Gastroesophageal sphincter (tissue), 4 donors: ENCODE data around the gene CERS2. TPM values are rescaled to one million over a fixed set of nuclear protein-coding genes. Genes with fewer than 3 reads are reported as not detected.

Experiments
- ATAC-seq: fragments of 150-250 bp; one replicate; pipeline ENCODE4 v1.9.1; 2016; ENCODE audit warnings: mild to moderate bottlenecking, moderate library complexity
- H3K27ac ChIP-seq, 4 donors: fragments of 200-600 bp; sonication (generic) in 3 of 4; 1 replicate in 3 of 4; 2 replicates in 1 of 4; pipeline ENCODE4 v1.5.1; 2016 to 2019
- H3K27me3 ChIP-seq: fragments of 200-600 bp; sonication (generic); one replicate; pipeline ENCODE4 v1.5.1; 2019
- H3K36me3 ChIP-seq, 2 donors: fragments of 200-600 bp; sonication (generic); one replicate each; pipeline ENCODE4 v1.5.1; 2019; ENCODE audit warnings: control low read depth in 1 of 2
- H3K4me1 ChIP-seq, 3 donors: fragments of 200-600 bp; sonication (generic); 1 replicate in 2 of 3; 2 replicates in 1 of 3; pipeline ENCODE4 v1.5.1; 2016 to 2019; ENCODE audit warnings: control low read depth in 2 of 3
- H3K4me3 ChIP-seq, 2 donors: fragments of 200-600 bp; sonication (generic); one replicate each; pipeline ENCODE4 v1.5.1; 2019; ENCODE audit warnings: mild to moderate bottlenecking in 1 of 2, moderate library complexity in 1 of 2
- H3K9me3 ChIP-seq, 3 donors: fragments of 200-600 bp; sonication (generic); one replicate each; pipeline ENCODE4 v1.5.1; 2017 to 2019; ENCODE audit warnings: control low read depth in 2 of 3
- CTCF ChIP-seq, 4 experiments: fragments of 200-600 bp in 2 of 4; fragments of 450-650 bp in 2 of 4; sonication (generic) in 1 of 4; IDR thresholded peaks; one replicate each; pipeline ENCODE4 v1.5.1; 2017 to 2019; ENCODE audit warnings: antibody characterized with exemption in 4 of 4, mild to moderate bottlenecking in 2 of 4, moderate library complexity in 2 of 4
- EP300 ChIP-seq: sonication (generic); formaldehyde crosslinking; IDR thresholded peaks from one replicate; pipeline ENCODE4 v1.6.1; 2017; ENCODE audit warnings: antibody characterized with exemption, mild to moderate bottlenecking
- POLR2A ChIP-seq, 2 donors: fragments of 450-650 bp; IDR thresholded peaks; one replicate each; pipeline ENCODE4 v1.6.1; 2017; ENCODE audit warnings: antibody characterized with exemption in 2 of 2, mild to moderate bottlenecking in 2 of 2, moderate library complexity in 1 of 2
- POLR2AphosphoS5 ChIP-seq: sonication (generic); formaldehyde crosslinking; IDR thresholded peaks from one replicate; pipeline ENCODE4 v1.6.1; 2017; ENCODE audit warnings: antibody characterized with exemption
- WGBS, 2 donors: methylation state at CpG; one replicate each; pipeline ENCODE4 v1.1.5; 2018; ENCODE audit warnings: low coverage in 1 of 2; 5-methylcytosine and 5-hydroxymethylcytosine counted together
- total RNA-seq, 4 donors: library from RNA; depleted of rRNA; stranded (reverse); fragments of >200 nt; gene quantifications; one replicate each; pipeline ENCODE4 v1.1.0, GENCODE V29; 2016

Gene CERS2
- total RNA-seq, 4 donors from 2014 or later, result 98.3 to 142 (median 127) TPM

- H3K4me3 ChIP-seq, result no peak overlapping the region
- H3K27me3 ChIP-seq, result no peaks in the 10 kb centered on the region
- no peak for TF ChIP-seq CTCF (IDR thresholded peaks at IDR 0.05)
- TF ChIP-seq POLR2A (IDR thresholded peaks at IDR 0.05), result no peak
- no peak for ATAC-seq
- no peaks in the 10 kb centered on the region for H3K9me3 ChIP-seq
- 74 to 85% methylated on average over 2 to 3 of the region's 3 CpGs for WGBS, 2 donors
- peaks cover 0 to 16% of the 10 kb centered on the region in 2 donors for H3K36me3 ChIP-seq
- no peak overlapping the region for H3K27ac ChIP-seq
- H3K4me1 ChIP-seq, result peaks cover 0 to 59% (median 13%) of the 10 kb centered on the region in 3 donors
Observed at GRCh38 chr1:151010346-151010726, 35.7 kb upstream of the CERS2 start.

- Histone ChIP-seq H3K4me1 (peaks cover 0 to 65% (median 18%) of the 10 kb centered on the region in 3 donors), H3K4me3 (peak overlapping the region in 1 of 2 donors; percentile 78), H3K27ac (peak overlapping the region in 3 of 4 donors; percentile 87 to 89 (median 87)), H3K9me3 (no peaks in the 10 kb centered on the region), H3K36me3 (peaks cover 0 to 14% of the 10 kb centered on the region in 2 donors), H3K27me3 (no peaks in the 10 kb centered on the region)
- TF ChIP-seq POLR2AphosphoS5 (no peak), CTCF (IDR thresholded peaks at IDR 0.05) (no peak)
- no peak for ATAC-seq
- WGBS, 2 donors, result 88 to 93% methylated on average over 2 to 8 of the region's 8 CpGs
Observed at GRCh38 chr1:151009674-151010345, 35.2 kb upstream of the CERS2 start.

GRCh38 chr1:151009206-151009587 is 34.6 kb upstream of the CERS2 start:
- 29 to 33% methylated on average over 2 of the region's 3 CpGs for WGBS, 2 donors
- ATAC-seq, result no peak
- Histone ChIP-seq H3K4me1 (peaks cover 0 to 71% (median 23%) of the 10 kb centered on the region in 3 donors), H3K27me3 (no peaks in the 10 kb centered on the region), H3K27ac (peak overlapping the region; percentile 0 to 89 (median 87)), H3K36me3 (peaks cover 0 to 10% of the 10 kb centered on the region in 2 donors), H3K9me3 (no peaks in the 10 kb centered on the region), H3K4me3 (peak overlapping the region; percentile 74 to 78)
- no peak for TF ChIP-seq EP300
- TF ChIP-seq POLR2AphosphoS5, result no peak
- no peak for TF ChIP-seq POLR2A (IDR thresholded peaks at IDR 0.05)
- TF ChIP-seq CTCF (IDR thresholded peaks at IDR 0.05), result no peak

GRCh38 chr1:151008244-151009205 is 33.9 kb upstream of the CERS2 start, which contains the start of gene PRUNE1:
TSS of gene PRUNE1 (plus strand) at chr1:151008449. CDS start at chr1:151008633, 184 bp downstream.
- H3K27me3 ChIP-seq, result no peaks in the 10 kb centered on the region
- H3K4me1 ChIP-seq, result peaks cover 0 to 75% (median 29%) of the 10 kb centered on the region in 3 donors
- 0% methylated on average over 16 of the region's 69 CpGs for WGBS, 2 donors
- peak; percentile 93 for ATAC-seq
- no peaks in the 10 kb centered on the region for H3K9me3 ChIP-seq
- H3K27ac ChIP-seq, result peak within 1 kb of the TSS; percentile 48 to 89 (median 87)
- H3K36me3 ChIP-seq, result peaks cover 0 to 8% of the 10 kb centered on the region in 2 donors
- TF ChIP-seq POLR2AphosphoS5, result peak; percentile 43
- TF ChIP-seq POLR2A (IDR thresholded peaks at IDR 0.05), result peak; percentile 26 to 43
- peak in 1 of 4 experiments; percentile 41 for TF ChIP-seq CTCF (IDR thresholded peaks at IDR 0.05)
- no peak for TF ChIP-seq EP300
- H3K4me3 ChIP-seq, result peak within 1 kb of the TSS; percentile 74 to 78
